CD4-positive, alpha-beta T cell (primary cell): ENCODE data around the gene ACTA2. TPM values are rescaled to one million over a fixed set of nuclear protein-coding genes. Genes with fewer than 3 reads are reported as not detected.

ENCODE experiments used
- ATAC-seq: fragments of 200-7000 bp; cut with Tn5 transposase; one replicate; pipeline ENCODE4 v1.10.0; 2022; ENCODE audit warnings: mild to moderate bottlenecking; ENCODE audit not compliant: poor library complexity
- CTCF ChIA-PET: fragments of 350-600 bp; sonication (Branson Sonifier 250); formaldehyde crosslinking; loops from one replicate; lab custom pipeline; 2021; ENCODE audit warnings: antibody characterized with exemption, inconsistent platforms; lab: Charles Lee
- POLR2A ChIA-PET: fragments of 350-600 bp; sonication (Branson Sonifier 250); formaldehyde crosslinking; loops from one replicate; lab custom pipeline; 2021; ENCODE audit warnings: antibody characterized with exemption, inconsistent platforms; lab: Charles Lee
- DNase-seq, 14 experiments: peaks; one replicate each; pipeline ENCODE4 v3.0.0-alpha.2; 2013 to 2020; ENCODE audit warnings: mixed read lengths in 2 of 14
- H3K27ac ChIP-seq, 2 donors: one replicate each; pipeline versions ENCODE4 v1.5.1 to v1.7.0; 2013; ENCODE audit warnings: low read length in 2 of 2, low read depth in 1 of 2, mild to moderate bottlenecking in 1 of 2
- H3K27me3 ChIP-seq, 2 experiments: 1 replicate in 1 of 2; 2 replicates in 1 of 2; pipeline versions ENCODE4 v1.6.1 to v1.7.0; 2013; ENCODE audit warnings: low read length in 2 of 2, control low read depth in 1 of 2, mild to moderate bottlenecking in 1 of 2, moderate library complexity in 1 of 2; ENCODE audit not compliant: insufficient read depth in 2 of 2, control insufficient read depth in 1 of 2
- H3K36me3 ChIP-seq: one replicate; pipeline ENCODE4 v1.6.1; 2013; ENCODE audit warnings: low read length, control low read depth; ENCODE audit not compliant: insufficient read depth
- H3K4me1 ChIP-seq: one replicate; pipeline ENCODE4 v1.6.1; 2013; ENCODE audit warnings: low read length, control low read depth; ENCODE audit not compliant: insufficient read depth
- H3K4me3 ChIP-seq: one replicate; pipeline ENCODE4 v1.5.1; 2013; ENCODE audit warnings: mild to moderate bottlenecking, low read length, moderate library complexity
- H3K9me3 ChIP-seq, 2 experiments: 1 replicate in 1 of 2; 2 replicates in 1 of 2; pipeline versions ENCODE4 v1.6.1 to v1.7.0; 2013; ENCODE audit warnings: low read length in 2 of 2, mild to moderate bottlenecking in 2 of 2, control low read depth in 1 of 2, moderate library complexity in 1 of 2; ENCODE audit not compliant: control insufficient read depth in 1 of 2, insufficient read depth in 1 of 2
- H3K27ac Mint-ChIP-seq: one replicate; pipeline ENCODE4 v1.8.0; 2020; ENCODE audit warnings: mixed read lengths
- H3K27me3 Mint-ChIP-seq: one replicate; pipeline ENCODE4 v1.8.0; 2021; ENCODE audit warnings: mixed read lengths
- H3K36me3 Mint-ChIP-seq: one replicate; pipeline ENCODE4 v1.8.0; 2021; ENCODE audit warnings: low read depth, mixed read lengths
- H3K4me1 Mint-ChIP-seq: one replicate; pipeline ENCODE4 v1.8.0; 2021; ENCODE audit warnings: low read depth, mixed read lengths
- H3K4me3 Mint-ChIP-seq: one replicate; pipeline ENCODE4 v1.8.0; 2020; ENCODE audit warnings: mild to moderate bottlenecking, mixed read lengths
- H3K9me3 Mint-ChIP-seq: one replicate; pipeline ENCODE4 v1.8.0; 2020; ENCODE audit warnings: mixed read lengths
- intact Hi-C, 2 experiments: fragments of 100-400 bp; cut with DNase I in 1 of 2; cut with micrococcal nuclease in 1 of 2; formaldehyde crosslinking; loops; one replicate each; pipeline versions ENCODE4 v1.15.1 to v1.9.0; 2023 to 2025; cut with DNase I, micrococcal nuclease
- total RNA-seq, 174 experiments: library from RNA in 2 of 174; stranded (reverse) in 2 of 174; gene quantifications; one replicate each; pipeline ENCODE4 v1.2.3 and lab custom pipeline; 2021 to 2026
- TF ChIP-seq, protein P1 (sequence below): fragments of 200-600 bp; IDR thresholded peaks from one replicate; pipeline ENCODE4 v1.8.0; 2022; ENCODE audit warnings: antibody characterized with exemption, mild to moderate bottlenecking

Gene ACTA2
- total RNA-seq, 2 experiments from 2014 or later = 1.8 to 2.1 TPM

- no peaks in the 10 kb centered on the region for H3K9me3 Mint-ChIP-seq
- POLR2A ChIA-PET = interaction anchor here (0.8 kb wide), 1 partner anchor 41 kb away, joined by 3 read pairs; the partner anchor contains the start of gene STAMBPL1
These were observed 31.5 kb downstream of the ACTA2 start for GRCh38 chr10:88920986-88921593.

GRCh38 chr10:88920198-88920597 lies 32.4 kb downstream of the ACTA2 start:
- intact Hi-C loops = no loop called here
- Mint-ChIP-seq H3K27me3 (no peaks in the 10 kb centered on the region), H3K27ac (no peak overlapping the region), H3K36me3 (peaks cover 80% of the 10 kb centered on the region), H3K9me3 (no peaks in the 10 kb centered on the region), H3K4me3 (no peak overlapping the region), H3K4me1 (no peaks in the 10 kb centered on the region)
- Histone ChIP-seq H3K36me3 (peaks cover 70% of the 10 kb centered on the region), H3K9me3 (no peaks in the 10 kb centered on the region), H3K4me1 (no peaks in the 10 kb centered on the region), H3K27ac (no peak overlapping the region), H3K27me3 (no peaks in the 10 kb centered on the region), H3K4me3 (no peak overlapping the region)
- POLR2A ChIA-PET = no interaction called here
- CTCF ChIA-PET = interaction anchor here (0.9 kb wide), 1 partner anchor 11 kb away, joined by 3 read pairs; no protein-coding TSS in a partner anchor
- DNase-seq = no peak
- TF ChIP-seq, protein P1, sequence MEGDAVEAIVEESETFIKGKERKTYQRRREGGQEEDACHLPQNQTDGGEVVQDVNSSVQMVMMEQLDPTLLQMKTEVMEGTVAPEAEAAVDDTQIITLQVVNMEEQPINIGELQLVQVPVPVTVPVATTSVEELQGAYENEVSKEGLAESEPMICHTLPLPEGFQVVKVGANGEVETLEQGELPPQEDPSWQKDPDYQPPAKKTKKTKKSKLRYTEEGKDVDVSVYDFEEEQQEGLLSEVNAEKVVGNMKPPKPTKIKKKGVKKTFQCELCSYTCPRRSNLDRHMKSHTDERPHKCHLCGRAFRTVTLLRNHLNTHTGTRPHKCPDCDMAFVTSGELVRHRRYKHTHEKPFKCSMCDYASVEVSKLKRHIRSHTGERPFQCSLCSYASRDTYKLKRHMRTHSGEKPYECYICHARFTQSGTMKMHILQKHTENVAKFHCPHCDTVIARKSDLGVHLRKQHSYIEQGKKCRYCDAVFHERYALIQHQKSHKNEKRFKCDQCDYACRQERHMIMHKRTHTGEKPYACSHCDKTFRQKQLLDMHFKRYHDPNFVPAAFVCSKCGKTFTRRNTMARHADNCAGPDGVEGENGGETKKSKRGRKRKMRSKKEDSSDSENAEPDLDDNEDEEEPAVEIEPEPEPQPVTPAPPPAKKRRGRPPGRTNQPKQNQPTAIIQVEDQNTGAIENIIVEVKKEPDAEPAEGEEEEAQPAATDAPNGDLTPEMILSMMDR = no peak
- ATAC-seq = no peak

More at GRCh38 chr10:88920986-88921593, 31.5 kb downstream of the ACTA2 start:
- Mint-ChIP-seq H3K36me3 (peaks cover 76% of the 10 kb centered on the region), H3K4me1 (no peaks in the 10 kb centered on the region), H3K27me3 (no peaks in the 10 kb centered on the region), H3K4me3 (no peak overlapping the region), H3K27ac (no peak overlapping the region)
- no peak for DNase-seq
- no peaks in the 10 kb centered on the region for H3K4me1 ChIP-seq
- CTCF ChIA-PET = interaction anchor here (1.3 kb wide), 1 partner anchor 86 kb away, joined by 3 read pairs; no protein-coding TSS in a partner anchor
- no peak overlapping the region for H3K4me3 ChIP-seq
- intact Hi-C loops = no loop called here
- ATAC-seq = no peak
- no peaks in the 10 kb centered on the region for H3K9me3 ChIP-seq
- H3K27me3 ChIP-seq = no peaks in the 10 kb centered on the region
- peaks cover 67% of the 10 kb centered on the region for H3K36me3 ChIP-seq
- no peak overlapping the region for H3K27ac ChIP-seq
- TF ChIP-seq, protein P1 = no peak

- Mint-ChIP-seq H3K27me3 (no peaks in the 10 kb centered on the region), H3K4me3 (no peak overlapping the region), H3K4me1 (no peaks in the 10 kb centered on the region), H3K27ac (no peak overlapping the region), H3K9me3 (no peaks in the 10 kb centered on the region), H3K36me3 (peaks cover 73% of the 10 kb centered on the region)
- ChIA-PET POLR2A (no interaction called here), CTCF (interaction anchor here (0.9 to 1.4 kb wide), 2 partner anchors 11 to 16 kb away, joined by 3 read pairs; no protein-coding TSS in a partner anchor)
- ATAC-seq = no peak
- no peaks in the 10 kb centered on the region for H3K4me1 ChIP-seq
- H3K27ac ChIP-seq = no peak overlapping the region
- H3K4me3 ChIP-seq = no peak overlapping the region
- DNase-seq = no peak
- peaks cover 75% of the 10 kb centered on the region for H3K36me3 ChIP-seq
- H3K27me3 ChIP-seq = no peaks in the 10 kb centered on the region
- intact Hi-C loops = no loop called here
- H3K9me3 ChIP-seq = no peaks in the 10 kb centered on the region
- TF ChIP-seq, protein P1 = no peak
These were observed 33.5 kb downstream of the ACTA2 start for GRCh38 chr10:88919041-88919440.
